ENCODE data around the gene SLC35A2.

DNA sequence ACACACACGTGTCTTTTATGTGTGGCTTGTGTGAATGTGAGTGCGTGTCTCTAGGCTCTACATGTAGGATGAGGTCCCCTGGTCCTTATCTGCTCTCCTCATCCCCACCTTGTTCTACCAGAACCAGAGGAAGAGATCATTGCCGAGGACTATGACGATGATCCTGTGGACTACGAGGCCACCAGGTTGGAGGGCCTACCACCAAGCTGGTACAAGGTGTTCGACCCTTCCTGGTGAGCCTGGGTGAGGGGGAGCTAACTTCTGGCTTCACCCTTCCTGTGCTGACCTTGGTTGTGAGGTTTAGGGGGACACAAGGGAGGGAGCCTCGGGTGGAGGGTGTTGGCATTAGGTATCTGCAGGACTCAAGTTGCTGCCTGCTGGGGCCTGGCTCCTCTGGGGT, 10.4 kb downstream of the SLC35A2 start:
- no peak for TF ChIP-seq CTCF (IDR thresholded peaks at IDR 0.05)
- TF ChIP-seq POLR2A (IDR thresholded peaks at IDR 0.05) = no peak

Data from body of pancreas (tissue), 4 donors.